GM23338 (cell line): Measurements from ENCODE around the gene CNOT4. TPM values are rescaled to one million over a fixed set of nuclear protein-coding genes. Genes with fewer than 3 reads are reported as not detected.

Experiments used
- ATAC-seq: fragments of 200-7000 bp; cut with Tn5 transposase; 3 replicates; pipeline ENCODE4 v1.9.1; 2020
- DNase-seq: peaks from one replicate; pipeline ENCODE4 v3.0.0-alpha.2; 2015; ENCODE audit warnings: low spot score
- H2AFZ ChIP-seq: fragments of 200-600 bp; sonication (generic); 2 replicates; pipeline ENCODE4 v1.8.0; 2016; ENCODE audit warnings: antibody characterized with exemption, mild to moderate bottlenecking, moderate library complexity
- H3F3A ChIP-seq: fragments of 200-600 bp; sonication (generic); replicated peaks from 2 replicates; pipeline ENCODE4 v1.8.0; 2017; ENCODE audit warnings: antibody characterized with exemption, mixed run types, low read depth
- H3K27ac ChIP-seq: fragments of 200-600 bp; sonication (generic); 2 replicates; pipeline ENCODE4 v1.6.1; 2016; ENCODE audit warnings: low read depth
- H3K27me3 ChIP-seq: fragments of 200-600 bp; sonication (generic); 2 replicates; pipeline ENCODE4 v1.8.0; 2016; ENCODE audit warnings: mild to moderate bottlenecking, mixed run types, moderate library complexity; ENCODE audit not compliant: insufficient read depth
- H3K36me3 ChIP-seq: fragments of 200-600 bp; sonication (generic); 2 replicates; pipeline ENCODE4 v1.8.0; 2016; ENCODE audit warnings: mild to moderate bottlenecking; ENCODE audit not compliant: insufficient read depth
- H3K4me1 ChIP-seq: fragments of 200-600 bp; sonication (generic); 2 replicates; pipeline ENCODE4 v1.8.0; 2016; ENCODE audit warnings: mild to moderate bottlenecking, moderate library complexity; ENCODE audit not compliant: insufficient read depth
- H3K4me2 ChIP-seq: fragments of 200-600 bp; sonication (generic); 2 replicates; pipeline ENCODE4 v1.7.1; 2017; ENCODE audit warnings: mixed run types
- H3K4me3 ChIP-seq: fragments of 200-600 bp; sonication (generic); 2 replicates; pipeline ENCODE4 v1.6.1; 2016; ENCODE audit warnings: mixed run types
- H3K79me2 ChIP-seq: fragments of 200-600 bp; sonication (generic); replicated peaks from 2 replicates; pipeline ENCODE4 v1.8.0; 2017; ENCODE audit warnings: mild to moderate bottlenecking; ENCODE audit not compliant: insufficient read depth
- H3K9me2 ChIP-seq: fragments of 200-600 bp; sonication (generic); 2 replicates; pipeline ENCODE4 v1.8.0; 2017; ENCODE audit not compliant: insufficient read depth
- H4K20me1 ChIP-seq: fragments of 200-600 bp; sonication (generic); replicated peaks from 2 replicates; pipeline ENCODE4 v1.8.0; 2017; ENCODE audit warnings: mild to moderate bottlenecking; ENCODE audit not compliant: insufficient read depth
- H3K27ac Mint-ChIP-seq: 2 replicates; pipeline ENCODE4 v1.8.0; 2020; ENCODE audit warnings: inconsistent platforms, mild to moderate bottlenecking, moderate library complexity, mixed read lengths
- H3K27me3 Mint-ChIP-seq: 3 replicates; pipeline ENCODE4 v1.8.0; 2022; ENCODE audit warnings: low read depth, mild to moderate bottlenecking, moderate library complexity, mixed read lengths, inconsistent platforms; ENCODE audit not compliant: insufficient read depth, poor library complexity
- H3K36me3 Mint-ChIP-seq: 3 replicates; pipeline ENCODE4 v1.8.0; 2021; ENCODE audit warnings: low read depth, mild to moderate bottlenecking, inconsistent platforms, moderate library complexity, mixed read lengths
- H3K4me1 Mint-ChIP-seq: 3 replicates; pipeline ENCODE4 v1.8.0; 2020; ENCODE audit warnings: mild to moderate bottlenecking, inconsistent platforms, mixed read lengths
- H3K4me3 Mint-ChIP-seq: 3 replicates; pipeline ENCODE4 v1.8.0; 2021; ENCODE audit warnings: moderate library complexity, mild to moderate bottlenecking, inconsistent platforms, mixed read lengths
- H3K9me3 Mint-ChIP-seq: 3 replicates; pipeline ENCODE4 v1.8.0; 2020; ENCODE audit warnings: moderate library complexity, mild to moderate bottlenecking, inconsistent platforms, mixed read lengths
- CREB1 ChIP-seq: fragments of 250-450 bp; sonication (Bioruptor Pico); IDR thresholded peaks from 2 replicates; pipeline ENCODE4 v1.5.0; 2020; ENCODE audit warnings: low read depth, mild to moderate bottlenecking, moderate library complexity
- CTCF ChIP-seq, 2 experiments: fragments of 200-600 bp in 1 of 2; sonication (generic) in 1 of 2; conservative IDR thresholded peaks; 2 replicates each; pipeline versions ENCODE4 v1.5.1 to v1.6.1; 2016 to 2017; ENCODE audit warnings: antibody characterized with exemption in 2 of 2, low read depth in 2 of 2, mild to moderate bottlenecking in 2 of 2, moderate library complexity in 1 of 2
- ETS1 ChIP-seq: IDR thresholded peaks from 2 replicates; pipeline ENCODE4 v1.6.1; 2016; ENCODE audit warnings: antibody characterized with exemption
- EZH2 ChIP-seq: fragments of 200-600 bp; sonication (generic); IDR thresholded peaks from one replicate; pipeline ENCODE4 v1.8.0; 2017; ENCODE audit warnings: antibody characterized with exemption, mild to moderate bottlenecking, low read depth; ENCODE audit not compliant: unreplicated experiment
- EZH2phosphoT487 ChIP-seq: fragments of 200-600 bp; sonication (generic); IDR thresholded peaks from one replicate; pipeline ENCODE4 v1.8.1; 2018; ENCODE audit warnings: antibody characterized with exemption; ENCODE audit not compliant: unreplicated experiment
- NANOG ChIP-seq: IDR thresholded peaks from 2 replicates; pipeline ENCODE4 v1.6.1; 2016; ENCODE audit warnings: antibody characterized with exemption, borderline replicate concordance
- POLR2AphosphoS5 ChIP-seq: IDR thresholded peaks from 2 replicates; pipeline ENCODE4 v1.6.1; 2016; ENCODE audit warnings: antibody characterized with exemption, low read depth
- REST ChIP-seq: IDR thresholded peaks from one replicate; pipeline ENCODE4 v1.6.1; 2018; ENCODE audit warnings: antibody characterized with exemption; ENCODE audit not compliant: unreplicated experiment
- STAT1 ChIP-seq: IDR thresholded peaks from one replicate; pipeline ENCODE4 v1.6.1; 2016; ENCODE audit warnings: antibody characterized with exemption; ENCODE audit not compliant: unreplicated experiment
- ZNF114 ChIP-seq: fragments of 250-450 bp; sonication (Bioruptor Pico); IDR thresholded peaks from 2 replicates; pipeline ENCODE4 v1.5.0; 2020; ENCODE audit warnings: mild to moderate bottlenecking, moderate library complexity
- ZNF331 ChIP-seq: fragments of 250-450 bp; sonication (Bioruptor Pico); IDR thresholded peaks from 2 replicates; pipeline ENCODE4 v1.5.0; 2020; ENCODE audit warnings: low read depth, mild to moderate bottlenecking, moderate library complexity
- ZNF462 ChIP-seq: fragments of 250-450 bp; sonication (Bioruptor Pico); IDR thresholded peaks from 2 replicates; pipeline ENCODE4 v1.5.0; 2020; ENCODE audit warnings: mild to moderate bottlenecking, moderate library complexity
- polyA plus RNA-seq: library from polyadenylated mRNA; unstranded; fragments of >200 nt; fragmentation: Nextera tagmentation; extraction: Ambion mirVana; gene quantifications from 2 replicates; pipeline ENCODE4 v1.2.1, GENCODE V29; 2016
- total RNA-seq: library from RNA; depleted of rRNA; stranded (reverse); fragments of >200 nt; shearing (Covaris generic); gene quantifications from 2 replicates; pipeline ENCODE4 v1.2.3, GENCODE V29; 2014

The CNOT4 gene
- total and polyA plus RNA-seq, 2 experiments from 2014 or later = 18.9 to 26.2 TPM

GRCh38 chr7:135525426-135525825 is 15.5 kb upstream of the CNOT4 start (continued):
- TF ChIP-seq ETS1 = no peak
- TF ChIP-seq NANOG = no peak
- TF ChIP-seq EZH2phosphoT487 = no peak

GRCh38 chr7:135523146-135523545 is 13.2 kb upstream of the CNOT4 start:
- Histone ChIP-seq H3K4me1 (no peaks in the 10 kb centered on the region; the same call in 1 of the 2 replicates), H3K27me3 (no peaks in the 10 kb centered on the region), H3K79me2 (no peaks in the 10 kb centered on the region), H3K9me2 (no peaks in the 10 kb centered on the region), H3F3A (no peaks in the 10 kb centered on the region), H4K20me1 (no peaks in the 10 kb centered on the region), H2AFZ (no peak overlapping the region), H3K4me3 (no peak overlapping the region), H3K4me2 (no peak overlapping the region), H3K27ac (no peak overlapping the region), H3K36me3 (no peaks in the 10 kb centered on the region)
- DNase-seq (no peak), ATAC-seq (no peak)
- TF ChIP-seq POLR2AphosphoS5 (no peak), NANOG (no peak), EZH2 (no peak), CREB1 (CRISPR knock-in tag) (no peak), EZH2phosphoT487 (no peak), ZNF462 (CRISPR knock-in tag) (no peak), STAT1 (no peak), ZNF331 (no peak), REST (no peak), ZNF114 (CRISPR knock-in tag) (no peak), CTCF (conservative IDR thresholded peaks at IDR 0.05; ENCODE audit: low read depth in 2 of 2) (no peak)
- no peak overlapping the region for H3K4me3 Mint-ChIP-seq
- no peaks in the 10 kb centered on the region for H3K36me3 Mint-ChIP-seq
- H3K27ac Mint-ChIP-seq = no peak overlapping the region
- H3K4me1 Mint-ChIP-seq = 0 out of 3 replicates have a peak, but pooled peaks cover 5% of the 10 kb centered on the region
- peaks cover 4% of the 10 kb centered on the region for H3K27me3 Mint-ChIP-seq
- H3K9me3 Mint-ChIP-seq = no peaks in the 10 kb centered on the region
